ENCODE results near the gene UXT.

- no peak for TF ChIP-seq CTCF (conservative IDR thresholded peaks at IDR 0.05 in 1 of 2, IDR thresholded peaks at IDR 0.05 in 1 of 2; ENCODE audit: low read depth in 1 of 2, low read length in 2 of 2)
- TF ChIP-seq EZH2 (IDR thresholded peaks at IDR 0.05; ENCODE audit: low read length, missing control alignments), result no peak
Observed at GRCh38 chrX:47631676-47632075, 27.3 kb downstream of the UXT start.
